ENCODE measurements around the gene CKS2.

CKS2 gene

DNA sequence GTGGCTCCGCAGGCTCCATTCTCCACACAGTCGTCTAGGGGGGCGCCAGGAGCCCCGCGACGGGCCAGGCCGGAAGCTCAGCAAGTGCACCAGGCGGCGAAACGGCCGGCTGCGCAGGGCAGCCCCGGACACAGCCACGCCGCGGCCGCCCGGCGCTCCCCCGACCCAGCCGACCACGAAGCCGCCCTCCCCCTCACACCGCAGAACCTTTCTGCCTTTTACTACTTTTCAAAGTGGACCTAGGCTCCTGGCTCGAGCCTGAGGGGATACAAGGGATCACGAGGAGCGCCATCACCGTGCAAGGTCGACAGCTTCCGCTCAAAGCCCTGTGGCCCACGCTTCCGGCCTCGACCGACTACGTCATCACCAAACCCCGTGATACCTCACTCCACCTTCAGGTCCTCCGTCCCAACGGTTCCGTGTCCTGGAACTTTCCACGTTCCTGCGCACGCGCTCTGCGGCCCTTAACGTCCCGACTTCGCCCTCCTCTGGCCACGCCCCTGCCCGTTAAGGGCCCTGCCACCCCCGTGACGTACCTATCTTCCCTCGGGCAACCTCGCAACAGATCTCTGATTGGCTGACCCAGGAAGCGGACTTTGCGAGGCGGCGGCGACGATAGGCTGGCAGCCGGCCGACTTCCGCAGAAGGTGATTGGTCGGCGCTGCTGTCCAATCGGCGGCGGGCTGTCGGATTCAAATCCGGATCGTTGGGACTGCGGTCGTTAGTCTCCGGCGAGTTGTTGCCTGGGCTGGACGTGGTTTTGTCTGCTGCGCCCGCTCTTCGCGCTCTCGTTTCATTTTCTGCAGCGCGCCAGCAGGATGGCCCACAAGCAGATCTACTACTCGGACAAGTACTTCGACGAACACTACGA lies at the start of gene CKS2:
Gene CKS2, plus strand, starts transcription at position 721 of the 871 bp plus-strand sequence. Its CDS starts 98 bp downstream, at position 819.
- no peak for TF ChIP-seq RAD21 (IDR thresholded peaks at IDR 0.05; ENCODE audit: low read depth)
- TF ChIP-seq ZBTB7A (IDR thresholded peaks at IDR 0.05; ENCODE audit: low read depth): no peak
- TF ChIP-seq, protein P1, sequence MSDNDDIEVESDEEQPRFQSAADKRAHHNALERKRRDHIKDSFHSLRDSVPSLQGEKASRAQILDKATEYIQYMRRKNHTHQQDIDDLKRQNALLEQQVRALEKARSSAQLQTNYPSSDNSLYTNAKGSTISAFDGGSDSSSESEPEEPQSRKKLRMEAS (IDR thresholded peaks at IDR 0.05): peak; percentile 78
- TF ChIP-seq, protein P2, sequence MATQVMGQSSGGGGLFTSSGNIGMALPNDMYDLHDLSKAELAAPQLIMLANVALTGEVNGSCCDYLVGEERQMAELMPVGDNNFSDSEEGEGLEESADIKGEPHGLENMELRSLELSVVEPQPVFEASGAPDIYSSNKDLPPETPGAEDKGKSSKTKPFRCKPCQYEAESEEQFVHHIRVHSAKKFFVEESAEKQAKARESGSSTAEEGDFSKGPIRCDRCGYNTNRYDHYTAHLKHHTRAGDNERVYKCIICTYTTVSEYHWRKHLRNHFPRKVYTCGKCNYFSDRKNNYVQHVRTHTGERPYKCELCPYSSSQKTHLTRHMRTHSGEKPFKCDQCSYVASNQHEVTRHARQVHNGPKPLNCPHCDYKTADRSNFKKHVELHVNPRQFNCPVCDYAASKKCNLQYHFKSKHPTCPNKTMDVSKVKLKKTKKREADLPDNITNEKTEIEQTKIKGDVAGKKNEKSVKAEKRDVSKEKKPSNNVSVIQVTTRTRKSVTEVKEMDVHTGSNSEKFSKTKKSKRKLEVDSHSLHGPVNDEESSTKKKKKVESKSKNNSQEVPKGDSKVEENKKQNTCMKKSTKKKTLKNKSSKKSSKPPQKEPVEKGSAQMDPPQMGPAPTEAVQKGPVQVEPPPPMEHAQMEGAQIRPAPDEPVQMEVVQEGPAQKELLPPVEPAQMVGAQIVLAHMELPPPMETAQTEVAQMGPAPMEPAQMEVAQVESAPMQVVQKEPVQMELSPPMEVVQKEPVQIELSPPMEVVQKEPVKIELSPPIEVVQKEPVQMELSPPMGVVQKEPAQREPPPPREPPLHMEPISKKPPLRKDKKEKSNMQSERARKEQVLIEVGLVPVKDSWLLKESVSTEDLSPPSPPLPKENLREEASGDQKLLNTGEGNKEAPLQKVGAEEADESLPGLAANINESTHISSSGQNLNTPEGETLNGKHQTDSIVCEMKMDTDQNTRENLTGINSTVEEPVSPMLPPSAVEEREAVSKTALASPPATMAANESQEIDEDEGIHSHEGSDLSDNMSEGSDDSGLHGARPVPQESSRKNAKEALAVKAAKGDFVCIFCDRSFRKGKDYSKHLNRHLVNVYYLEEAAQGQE (IDR thresholded peaks at IDR 0.05; ENCODE audit: low read depth): no peak
- TF ChIP-seq, protein P3, sequence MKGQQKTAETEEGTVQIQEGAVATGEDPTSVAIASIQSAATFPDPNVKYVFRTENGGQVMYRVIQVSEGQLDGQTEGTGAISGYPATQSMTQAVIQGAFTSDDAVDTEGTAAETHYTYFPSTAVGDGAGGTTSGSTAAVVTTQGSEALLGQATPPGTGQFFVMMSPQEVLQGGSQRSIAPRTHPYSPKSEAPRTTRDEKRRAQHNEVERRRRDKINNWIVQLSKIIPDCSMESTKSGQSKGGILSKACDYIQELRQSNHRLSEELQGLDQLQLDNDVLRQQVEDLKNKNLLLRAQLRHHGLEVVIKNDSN (IDR thresholded peaks at IDR 0.05): peak; percentile 82
- peak; percentile 11; the same call in 1 of the 2 replicates for TF ChIP-seq TCF12 (IDR thresholded peaks at IDR 0.05; ENCODE audit: low read depth)
- 0 out of 2 replicates have a peak, but pooled peaks have one; percentile 5 for TF ChIP-seq TEAD4 (IDR thresholded peaks at IDR 0.05)
- peak; percentile 82 for TF ChIP-seq YY1 (IDR thresholded peaks at IDR 0.05; ENCODE audit: low read depth)
- peak; percentile 88 for TF ChIP-seq EGR1 (IDR thresholded peaks at IDR 0.05)
- peak; percentile 61; the same call in 1 of the 2 replicates for TF ChIP-seq EP300 (IDR thresholded peaks at IDR 0.05; ENCODE audit: borderline replicate concordance)
- TF ChIP-seq TAF1 (IDR thresholded peaks at IDR 0.05; ENCODE audit: low read depth): peak; percentile 86
- peak; percentile 82 for TF ChIP-seq CREB1 (IDR thresholded peaks at IDR 0.05; ENCODE audit: low read depth)
- 0 out of 2 replicates have a peak, but pooled peaks have one; percentile 68 for TF ChIP-seq FOXM1 (IDR thresholded peaks at IDR 0.05; ENCODE audit: borderline replicate concordance, low read depth)
- peak; percentile 65 for TF ChIP-seq NFIC (IDR thresholded peaks at IDR 0.05)
- no peak for TF ChIP-seq CEBPB (IDR thresholded peaks at IDR 0.05)

DNA sequence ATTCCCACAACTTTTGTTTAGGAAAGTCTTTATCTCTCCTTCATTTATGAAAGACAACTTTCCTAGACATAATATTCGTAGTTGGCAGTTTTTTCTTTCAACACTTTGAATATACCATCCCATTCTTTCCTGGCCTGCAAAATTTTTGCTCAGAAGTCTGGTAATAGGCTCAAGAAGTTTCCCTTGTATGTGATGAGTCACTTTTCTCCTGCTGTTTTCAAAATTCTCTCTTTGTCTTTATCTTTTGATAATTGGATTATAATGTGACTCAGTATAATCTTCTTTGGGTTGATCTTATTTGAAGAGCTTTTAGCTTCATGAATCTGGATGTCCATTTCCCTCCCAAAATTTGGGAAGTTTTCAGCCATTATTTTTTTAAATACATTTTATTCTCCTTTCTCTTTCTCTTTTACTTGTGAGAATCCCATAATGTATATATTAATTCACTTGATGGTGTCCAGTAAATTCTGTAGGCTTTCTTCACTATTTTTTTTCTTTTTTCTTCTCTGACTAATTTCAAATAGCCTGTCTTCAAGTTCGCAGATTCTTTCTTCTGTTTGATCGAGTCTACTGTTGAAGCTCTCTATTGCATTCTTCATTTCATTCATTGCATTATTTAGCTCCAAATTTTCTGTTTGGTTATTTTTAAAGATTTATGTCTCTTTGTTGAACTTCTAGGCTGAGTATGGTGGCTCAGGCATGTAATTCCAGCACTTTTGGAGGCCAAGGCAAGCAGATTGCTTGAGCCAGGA lies 37.3 kb upstream of the CKS2 start:
- TF ChIP-seq, protein P3 (IDR thresholded peaks at IDR 0.05): no peak
- TF ChIP-seq RAD21 (IDR thresholded peaks at IDR 0.05; ENCODE audit: low read depth) (no peak), FOXM1 (IDR thresholded peaks at IDR 0.05; ENCODE audit: borderline replicate concordance, low read depth) (no peak), ZBTB7A (IDR thresholded peaks at IDR 0.05; ENCODE audit: low read depth) (no peak), TEAD4 (IDR thresholded peaks at IDR 0.05) (no peak), EP300 (IDR thresholded peaks at IDR 0.05; ENCODE audit: borderline replicate concordance) (no peak), NFIC (IDR thresholded peaks at IDR 0.05) (no peak)
- TF ChIP-seq, protein P1 (IDR thresholded peaks at IDR 0.05): no peak

DNA sequence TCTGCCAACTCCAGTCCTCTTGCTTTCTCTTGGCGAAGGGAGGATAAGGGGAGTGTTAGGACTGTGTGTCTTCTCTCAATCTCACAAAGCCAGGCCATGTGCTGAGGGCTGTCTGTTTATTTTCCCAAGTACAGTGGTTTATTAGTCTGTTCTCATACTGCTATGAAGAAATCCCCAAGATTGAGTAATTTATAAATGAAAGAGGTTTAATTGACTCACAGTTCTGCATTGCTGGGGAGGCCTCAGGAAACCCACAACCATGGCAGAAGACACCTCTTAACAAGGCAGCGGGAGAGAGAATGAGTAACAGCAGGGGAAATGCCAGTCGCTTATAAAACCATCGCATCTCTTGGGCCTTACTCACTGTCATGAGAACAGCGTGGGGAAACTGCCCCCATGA lies 36.2 kb upstream of the CKS2 start:
- TF ChIP-seq FOXM1 (IDR thresholded peaks at IDR 0.05; ENCODE audit: borderline replicate concordance, low read depth): no peak
- no peak for TF ChIP-seq EP300 (IDR thresholded peaks at IDR 0.05; ENCODE audit: borderline replicate concordance)
- TF ChIP-seq YY1 (IDR thresholded peaks at IDR 0.05; ENCODE audit: low read depth): no peak
- no peak for TF ChIP-seq RAD21 (IDR thresholded peaks at IDR 0.05; ENCODE audit: low read depth)
- no peak for TF ChIP-seq ZBTB7A (IDR thresholded peaks at IDR 0.05; ENCODE audit: low read depth)
- TF ChIP-seq, protein P2 (IDR thresholded peaks at IDR 0.05; ENCODE audit: low read depth): no peak
- TF ChIP-seq EGR1 (IDR thresholded peaks at IDR 0.05): no peak
- no peak for TF ChIP-seq TEAD4 (IDR thresholded peaks at IDR 0.05)
- no peak for TF ChIP-seq CEBPB (IDR thresholded peaks at IDR 0.05)
- TF ChIP-seq TCF12 (IDR thresholded peaks at IDR 0.05; ENCODE audit: low read depth): no peak

DNA sequence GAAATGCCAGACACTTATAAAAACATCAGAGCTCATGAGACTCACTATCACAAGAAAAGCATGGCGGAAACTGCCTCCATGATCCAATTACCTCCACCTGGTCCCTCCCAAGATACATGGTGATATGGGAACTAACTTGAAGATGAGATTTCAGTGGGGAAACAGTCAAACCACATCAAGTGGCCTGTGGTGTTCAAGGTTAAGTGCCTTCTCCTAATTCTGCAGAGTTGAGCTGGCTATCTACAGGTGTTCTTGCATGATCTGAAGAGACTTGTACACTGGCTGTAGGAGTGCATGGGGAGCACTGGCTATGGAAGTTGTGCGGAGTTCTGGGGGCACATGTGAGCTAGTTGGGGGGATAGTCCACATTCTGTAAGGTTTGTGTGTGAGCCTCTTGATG lies 34.0 kb upstream of the CKS2 start:
- TF ChIP-seq, protein P3 (IDR thresholded peaks at IDR 0.05): no peak
- TF ChIP-seq FOXM1 (IDR thresholded peaks at IDR 0.05; ENCODE audit: borderline replicate concordance, low read depth): no peak
- TF ChIP-seq TCF12 (IDR thresholded peaks at IDR 0.05; ENCODE audit: low read depth): no peak
- no peak for TF ChIP-seq YY1 (IDR thresholded peaks at IDR 0.05; ENCODE audit: low read depth)
- no peak for TF ChIP-seq EP300 (IDR thresholded peaks at IDR 0.05; ENCODE audit: borderline replicate concordance)
- no peak for TF ChIP-seq EGR1 (IDR thresholded peaks at IDR 0.05)
- TF ChIP-seq RAD21 (IDR thresholded peaks at IDR 0.05; ENCODE audit: low read depth): no peak
- no peak for TF ChIP-seq CEBPB (IDR thresholded peaks at IDR 0.05)
- TF ChIP-seq, protein P1 (IDR thresholded peaks at IDR 0.05): no peak
- no peak for TF ChIP-seq TAF1 (IDR thresholded peaks at IDR 0.05; ENCODE audit: low read depth)
- TF ChIP-seq, protein P2 (IDR thresholded peaks at IDR 0.05; ENCODE audit: low read depth): no peak
- no peak for TF ChIP-seq TEAD4 (IDR thresholded peaks at IDR 0.05)
- no peak for TF ChIP-seq NFIC (IDR thresholded peaks at IDR 0.05)
- TF ChIP-seq CREB1 (IDR thresholded peaks at IDR 0.05; ENCODE audit: low read depth): no peak
- TF ChIP-seq ZBTB7A (IDR thresholded peaks at IDR 0.05; ENCODE audit: low read depth): no peak
